ENCODE results near the gene RBM4. TPM values are rescaled to one million over a fixed set of nuclear protein-coding genes. Genes with fewer than 3 reads are reported as not detected.

The RBM4 gene
- total and polyA plus RNA-seq, 9 of the 15 experiments (the other 6 are each of a cell fraction or from before 2014, with no cell fraction given), result 81.6 to 233 (median 122) TPM

- TF ChIP-seq PATZ1 (CRISPR knock-in tag; IDR thresholded peaks at IDR 0.05; ENCODE audit: borderline replicate concordance) (no peak), RBM34 (IDR thresholded peaks at IDR 0.05; ENCODE audit: borderline replicate concordance, insufficient read depth, low read length) (no peak), ZNF436 (CRISPR knock-in tag; IDR thresholded peaks at IDR 0.05) (no peak; the same call in 1 of the 2 replicates), ZBED1 (IDR thresholded peaks at IDR 0.05) (peak; percentile 69), TBL1XR1 (IDR thresholded peaks at IDR 0.05; ENCODE audit: low read length in 2 of 2) (peak in 1 of 2 experiments; percentile 17; a peak in 1 of 4 replicates), ZBTB26 (CRISPR knock-in tag; IDR thresholded peaks at IDR 0.05) (peak; percentile 50; the same call in 1 of the 2 replicates), HNRNPLL (IDR thresholded peaks at IDR 0.05; ENCODE audit: low read depth, low read length, poor library complexity, severe bottlenecking) (peak; percentile 71), ZNF644 (tag; IDR thresholded peaks at IDR 0.05; ENCODE audit: low read depth) (no peak), ZNF609 (CRISPR knock-in tag; IDR thresholded peaks at IDR 0.05; ENCODE audit: borderline replicate concordance) (no peak), CLOCK (CRISPR knock-in tag; IDR thresholded peaks at IDR 0.05; ENCODE audit: borderline replicate concordance) (no peak), JUNB (CRISPR knock-in tag; conservative IDR thresholded peaks at IDR 0.05) (no peak), MBD1 (CRISPR knock-in tag; IDR thresholded peaks at IDR 0.05) (no peak), ZNF695 (CRISPR knock-in tag; IDR thresholded peaks at IDR 0.05) (no peak)
These were observed at the start of gene RBM4 (continued) for GRCh38 chr11:66638177-66639065.
